Ammon's horn (tissue), 1 donor: ENCODE results near the gene UMPS.
A peak's percentile ranks its signal among the peaks of the same experiment; 100 is the strongest.

Experiments
- DNase-seq: peaks from one replicate; pipeline ENCODE4 v3.0.0-alpha.2; 2016; ENCODE audit warnings: low spot score

Gene UMPS

DNA sequence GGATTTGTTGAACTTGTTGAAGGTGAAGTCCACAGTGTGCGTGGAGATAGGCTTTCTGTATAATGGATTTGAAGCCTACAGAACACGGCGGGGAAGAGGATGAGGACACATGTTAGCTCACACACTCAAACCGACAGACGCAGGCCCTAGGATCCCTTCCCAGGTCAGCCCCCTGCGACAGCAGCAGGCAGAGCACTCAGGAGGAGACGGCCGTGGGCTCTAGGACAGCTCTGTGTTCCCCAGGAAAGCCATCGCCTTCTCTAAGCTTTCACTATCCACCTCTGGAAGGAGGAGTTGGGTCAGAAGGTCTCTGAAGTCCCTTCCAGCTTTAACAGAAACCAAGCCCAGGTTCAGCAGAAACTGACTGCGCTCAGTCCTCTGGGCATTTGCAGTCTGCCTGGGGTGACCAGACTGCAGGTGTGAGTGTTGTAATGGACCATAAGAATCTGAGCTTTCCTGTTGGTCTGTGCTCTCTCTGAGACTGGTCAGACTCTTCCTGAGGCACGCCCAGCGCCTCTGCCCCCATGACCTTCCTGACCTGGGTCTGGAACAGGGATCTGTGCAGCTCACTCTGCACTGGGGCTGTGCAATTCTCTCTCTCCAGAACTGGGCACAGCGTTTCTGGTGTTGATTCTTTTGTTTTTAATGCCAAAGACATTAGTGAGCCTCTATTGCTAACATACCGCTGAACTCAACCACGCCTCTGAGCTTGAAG is 33.5 kb downstream of the UMPS start:
- no peak for DNase-seq

DNA sequence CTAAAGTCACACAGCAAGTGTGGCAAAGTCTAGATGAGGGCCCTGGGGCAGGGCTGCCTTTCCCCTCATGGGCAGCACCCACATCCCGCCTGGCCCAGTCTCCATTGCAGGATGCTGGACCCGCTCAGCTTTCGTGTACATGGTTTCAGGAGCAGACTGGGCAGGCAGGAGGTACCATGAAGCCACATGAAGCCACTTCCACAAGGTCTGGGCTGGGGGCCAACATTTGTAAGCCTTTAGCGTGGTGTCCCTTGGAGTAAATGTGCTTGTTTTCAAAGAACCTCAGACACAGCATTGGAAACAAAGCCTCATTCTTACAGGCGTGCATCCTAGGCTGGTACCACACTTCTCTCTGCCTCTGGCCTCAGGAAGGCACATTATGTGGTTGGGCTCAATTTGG is 34.5 kb downstream of the UMPS start:
- DNase-seq = peak; percentile 65

DNA sequence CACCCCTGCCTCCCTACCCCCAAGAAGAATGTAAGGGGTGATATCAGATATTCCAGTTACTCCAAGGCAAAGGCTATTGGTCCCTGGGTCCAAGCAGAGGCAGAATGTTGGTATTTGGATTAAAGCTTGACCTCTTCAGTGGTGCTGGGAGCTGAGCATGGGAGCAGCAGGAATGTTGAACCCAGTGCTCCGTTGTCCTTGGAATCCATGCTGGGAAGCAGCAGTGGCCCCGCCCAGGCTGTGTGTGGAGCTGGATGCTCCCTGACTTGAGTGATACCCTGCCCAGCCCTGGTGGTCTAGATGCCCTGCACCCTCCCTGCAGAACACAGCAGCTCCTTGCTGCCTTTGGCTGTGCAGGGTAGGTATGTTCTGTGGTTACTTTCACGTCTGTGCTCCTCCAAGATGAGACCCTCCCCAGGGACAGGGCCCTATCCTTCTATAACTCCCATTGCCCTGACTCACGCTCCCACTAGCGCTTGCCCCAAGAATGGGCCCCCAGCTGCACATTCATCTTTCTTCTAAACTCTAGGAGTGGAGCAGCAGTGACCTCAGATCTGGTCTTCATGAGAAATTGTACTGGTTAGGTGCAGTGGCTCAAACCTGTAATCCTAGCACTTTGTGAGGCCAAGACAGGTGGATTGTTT is 35.1 kb downstream of the UMPS start:
- DNase-seq = no peak

DNA sequence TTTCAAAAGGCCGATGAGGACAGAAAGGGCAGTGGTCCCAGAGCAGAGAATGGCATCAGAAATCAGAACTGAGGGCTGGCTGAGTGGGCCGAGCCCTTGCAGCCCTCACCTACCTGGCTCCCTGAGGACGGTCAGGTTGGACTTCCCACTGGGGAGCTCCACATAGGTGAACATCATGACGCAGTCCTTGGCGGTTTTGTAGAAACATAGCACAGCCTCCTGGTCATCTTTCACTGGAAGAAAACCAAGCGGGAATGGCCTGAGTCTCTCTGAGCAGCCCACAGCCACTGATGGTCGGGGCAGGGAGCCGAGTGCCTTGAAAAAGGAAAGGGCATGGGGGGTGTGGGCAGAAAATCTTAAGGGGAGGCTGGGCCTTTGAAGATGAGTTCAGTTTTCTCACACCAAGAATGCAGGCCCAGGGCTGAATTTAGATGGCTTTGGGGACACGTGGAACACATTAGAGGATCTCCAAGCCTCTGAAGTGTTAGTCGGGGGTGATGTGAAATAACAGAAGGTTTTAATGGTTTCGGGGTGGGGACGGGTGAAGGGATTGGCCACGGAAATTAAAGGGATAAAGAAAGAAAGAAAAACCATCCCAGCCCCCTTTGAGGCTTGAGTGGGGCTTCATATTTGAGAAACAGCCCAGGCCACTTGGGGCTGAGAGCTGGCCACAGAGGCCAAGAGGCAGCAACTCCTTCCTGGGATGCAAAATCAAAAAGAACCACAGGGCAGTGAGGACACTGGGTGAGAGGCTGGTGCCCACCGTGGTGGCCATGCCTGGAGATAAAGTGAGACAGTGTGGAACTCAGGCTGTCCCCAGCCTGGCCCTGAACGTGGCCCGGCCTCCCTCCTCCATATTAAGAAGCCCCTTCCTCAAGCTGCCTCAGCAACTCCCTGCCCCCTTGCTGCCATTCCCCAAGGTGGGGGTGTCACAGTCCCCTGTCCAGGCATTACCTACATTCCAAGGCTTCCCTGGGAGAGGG is 36.2 kb downstream of the UMPS start:
- no peak for DNase-seq

DNA sequence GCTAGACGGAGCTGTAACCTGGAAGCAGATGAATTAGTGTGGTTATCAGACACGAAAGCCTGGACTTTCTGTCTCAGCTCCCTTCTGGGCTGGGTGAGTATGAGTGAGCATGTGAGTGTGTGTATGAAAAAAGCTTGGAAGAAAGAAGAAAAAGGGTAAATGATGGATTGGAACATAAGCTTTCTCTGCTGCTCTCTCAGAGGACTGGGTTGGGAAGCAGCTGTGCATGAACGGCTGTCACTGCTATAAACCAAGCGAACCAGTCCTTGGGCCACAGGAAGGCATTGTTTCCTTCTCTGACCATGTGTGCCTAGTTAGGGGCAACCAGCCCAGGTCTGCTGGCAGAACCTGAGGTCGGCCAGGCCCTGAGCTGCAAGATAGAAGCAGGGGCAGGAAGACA is 37.0 kb downstream of the UMPS start:
- DNase-seq = no peak

DNA sequence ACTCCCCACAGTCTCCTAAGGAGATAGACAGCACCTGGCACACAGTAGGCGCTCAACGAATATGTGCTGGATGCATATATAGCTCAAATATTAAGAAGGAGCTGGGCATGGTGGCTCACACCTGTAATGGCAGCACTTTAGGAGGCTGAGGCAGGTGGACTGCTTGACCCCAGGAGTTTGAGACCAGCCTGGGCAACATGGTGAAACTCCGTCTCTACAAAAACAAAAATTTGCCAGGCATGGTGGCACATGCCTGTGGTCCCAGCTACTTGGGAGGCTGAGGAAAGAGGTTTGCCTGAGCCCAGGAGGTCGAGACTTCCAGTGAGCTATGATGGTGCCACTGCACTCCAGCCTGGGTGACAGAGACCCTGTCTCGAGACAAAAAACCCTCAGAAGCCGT is 37.4 kb downstream of the UMPS start:
- no peak for DNase-seq

DNA sequence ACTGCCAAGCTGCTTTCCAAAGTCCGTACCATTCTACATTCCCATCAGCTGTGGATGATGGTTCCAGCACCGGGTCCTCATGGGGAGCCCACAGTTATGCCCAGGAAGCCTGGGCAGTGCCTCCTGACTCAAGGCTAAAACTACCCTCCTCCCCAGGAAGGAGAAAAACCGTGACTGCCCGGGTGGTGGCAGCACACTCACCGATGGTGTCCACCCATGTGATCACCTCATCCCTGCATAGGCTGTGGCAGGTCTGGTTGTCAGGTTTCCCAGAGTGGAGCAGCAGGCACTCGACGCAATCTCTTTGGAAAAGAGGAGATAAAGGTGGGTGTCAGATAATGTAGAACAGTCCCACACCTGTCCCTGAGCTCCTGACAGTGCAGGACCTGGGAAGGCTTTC is 38.6 kb downstream of the UMPS start:
- DNase-seq = no peak

DNA sequence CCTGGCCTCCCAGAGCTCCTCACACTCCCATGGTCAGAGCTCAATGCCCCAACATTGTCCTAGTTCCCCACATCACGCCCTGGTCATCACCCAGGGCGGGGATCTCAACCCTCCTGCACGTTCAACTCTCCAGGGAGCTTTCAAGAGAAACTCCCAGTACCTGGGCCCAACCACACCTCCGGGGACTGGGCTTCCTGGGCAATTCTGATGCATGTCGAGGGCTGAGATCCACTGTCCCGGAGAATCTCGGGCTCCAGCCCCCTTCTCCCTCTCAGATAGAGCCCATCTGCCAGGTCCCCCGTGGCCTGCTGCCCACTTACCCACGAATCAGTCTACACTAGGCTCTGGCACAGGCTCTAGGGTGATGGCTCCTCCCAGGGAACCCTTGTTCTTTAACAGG is 39.2 kb downstream of the UMPS start:
- no peak for DNase-seq

DNA sequence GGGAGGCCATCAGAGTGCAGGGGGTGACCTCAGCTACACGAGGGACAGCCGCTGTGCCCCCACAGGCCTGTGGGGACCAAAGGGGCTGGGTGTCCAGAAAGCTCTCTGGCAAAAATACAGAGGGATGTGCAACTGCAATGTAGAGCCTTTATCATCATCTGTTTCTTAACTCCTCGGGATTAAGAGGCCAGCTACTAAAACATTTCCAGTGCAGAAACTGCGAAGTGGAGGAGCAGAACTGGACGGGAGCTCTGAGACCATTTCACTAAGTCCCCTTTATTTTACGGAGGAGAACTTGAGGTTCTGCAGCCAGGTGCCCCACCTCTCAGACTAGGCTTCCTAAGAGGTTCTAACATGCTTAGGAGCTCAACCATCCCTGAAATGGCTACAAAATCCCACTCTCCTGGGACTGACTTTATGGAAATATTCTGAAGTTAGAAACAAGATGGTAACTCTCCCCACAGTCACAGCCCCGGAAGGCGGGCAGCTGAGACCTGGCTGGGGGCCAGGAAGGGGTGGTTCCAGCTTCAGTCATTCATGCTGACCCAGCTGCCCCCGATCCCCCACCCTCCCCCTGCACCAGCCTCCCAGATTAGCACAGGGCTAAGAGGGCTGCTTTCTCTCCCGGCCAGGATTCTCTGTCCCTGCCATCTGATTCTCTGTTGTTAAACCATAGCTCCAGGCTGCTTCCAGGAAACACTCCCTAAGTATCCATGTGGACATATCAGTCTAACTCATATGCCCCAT is 40.3 kb downstream of the UMPS start:
- no peak for DNase-seq

DNA sequence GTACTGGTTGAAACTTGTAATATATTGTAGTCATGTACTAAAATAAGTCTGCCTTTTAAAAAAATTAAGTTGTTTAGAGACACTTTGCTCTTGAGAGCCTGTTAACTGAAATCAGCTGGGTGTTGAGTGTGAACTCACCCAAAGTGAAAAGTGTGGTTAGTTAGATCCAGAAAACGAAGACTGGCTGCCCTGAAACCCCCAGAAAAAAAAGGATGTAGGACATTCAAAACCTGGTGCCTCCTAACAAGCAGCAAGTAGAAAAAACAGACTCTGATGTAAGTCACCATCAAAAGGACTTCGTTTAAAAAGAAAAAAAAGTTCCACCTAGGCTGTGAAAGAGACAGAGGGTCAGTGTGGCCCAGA is 40.8 kb downstream of the UMPS start:
- DNase-seq = no peak

DNA sequence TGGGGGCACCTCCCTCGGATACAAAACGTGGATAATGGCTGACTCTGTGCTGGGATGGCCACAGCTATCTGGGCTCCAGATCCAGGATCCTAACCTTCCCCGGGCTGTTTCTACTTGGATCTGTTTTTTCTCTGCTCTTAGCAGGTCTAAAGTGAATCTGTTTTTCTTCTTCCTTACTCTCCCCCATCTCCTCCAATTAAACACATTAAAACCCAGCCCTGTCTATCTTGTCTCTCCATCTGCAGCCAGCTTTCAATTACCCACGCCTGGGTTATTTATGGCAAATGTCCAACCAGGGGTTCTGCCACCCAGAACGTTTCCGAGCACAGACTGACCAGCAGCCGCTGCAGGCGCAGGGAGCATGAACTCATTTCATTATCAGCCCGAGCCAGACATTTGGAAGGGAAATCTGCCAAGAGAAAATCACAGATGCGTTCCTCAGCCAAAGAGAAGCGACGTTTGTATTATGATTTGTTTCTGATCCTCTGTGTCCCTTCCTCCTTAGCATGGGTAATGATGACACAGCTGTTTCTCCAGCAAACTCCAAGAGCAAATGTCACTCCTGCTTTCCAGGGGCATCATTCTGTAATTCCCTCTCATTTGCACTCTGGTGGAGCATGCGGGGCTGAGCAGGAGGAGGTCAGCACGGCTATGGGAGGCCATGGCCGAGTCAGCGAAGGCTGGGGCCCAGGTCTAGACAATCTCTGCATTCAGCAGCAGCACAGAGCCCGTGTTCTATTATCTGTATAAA is 42.0 kb downstream of the UMPS start:
- peak; percentile 86 for DNase-seq

DNA sequence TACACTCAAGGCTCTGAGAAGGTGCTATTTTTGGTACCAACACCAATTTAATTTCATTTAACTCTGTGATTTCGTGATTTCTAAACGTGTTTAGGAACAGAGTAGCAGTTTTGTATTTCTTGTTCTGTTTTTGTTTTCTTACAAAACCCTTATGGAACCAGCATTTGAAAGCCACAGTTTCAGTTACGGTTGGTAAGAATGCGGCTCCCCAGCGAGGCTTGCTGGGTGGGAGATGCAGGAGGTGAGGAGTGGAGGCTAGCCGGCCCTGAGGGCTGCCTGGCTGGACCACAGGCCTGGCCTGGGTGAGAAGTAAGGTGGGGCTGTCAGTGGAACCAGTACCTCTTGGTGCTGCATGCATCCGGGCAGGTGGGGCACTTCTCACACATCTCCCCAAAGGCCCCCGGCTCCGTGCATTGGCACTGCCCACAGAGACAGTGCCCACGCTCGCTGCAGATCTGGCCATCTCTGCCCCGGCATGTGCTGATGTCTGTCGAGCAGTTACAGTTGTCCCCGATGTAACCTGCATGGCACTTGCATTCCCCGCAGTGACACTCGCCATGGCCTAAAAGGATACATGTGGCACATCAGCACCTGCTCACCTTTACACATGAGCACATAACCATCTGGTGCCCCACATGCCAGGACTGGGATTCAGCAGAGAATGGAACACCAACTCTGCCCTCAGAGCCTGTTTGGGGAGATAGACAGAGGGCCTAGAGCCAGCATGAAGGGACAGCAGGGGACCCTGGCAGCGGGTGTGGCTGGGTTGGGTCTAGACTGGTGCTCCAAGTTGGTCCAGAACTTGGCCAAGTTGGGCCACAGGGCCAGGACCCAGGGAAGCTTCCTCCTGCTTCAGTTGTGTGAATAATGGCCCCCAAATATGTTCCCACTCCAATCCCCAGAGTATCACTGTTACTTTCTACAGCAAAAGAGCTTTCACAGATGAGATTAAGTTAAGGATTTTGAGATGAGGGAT is 43.4 kb downstream of the UMPS start:
- no peak for DNase-seq

DNA sequence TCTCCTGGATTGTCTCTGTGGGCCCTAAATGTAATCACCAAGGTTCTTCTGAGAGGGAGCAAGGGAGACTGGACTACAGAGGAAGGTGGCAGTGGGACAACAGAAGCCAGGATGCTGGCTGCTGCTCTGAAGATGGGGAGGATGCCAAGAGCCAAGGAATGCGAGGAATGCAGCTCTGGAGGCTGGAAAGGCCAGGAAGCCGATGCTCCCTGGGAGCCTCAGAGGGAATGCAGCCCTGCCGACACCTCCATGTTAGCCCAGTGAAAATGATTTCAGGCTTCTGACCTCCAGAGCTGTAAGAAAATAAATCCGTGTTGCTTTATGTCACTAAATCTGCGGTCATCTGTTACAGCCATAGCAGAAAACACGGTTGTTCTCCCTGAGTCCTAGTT is 44.1 kb downstream of the UMPS start:
- no peak for DNase-seq

DNA sequence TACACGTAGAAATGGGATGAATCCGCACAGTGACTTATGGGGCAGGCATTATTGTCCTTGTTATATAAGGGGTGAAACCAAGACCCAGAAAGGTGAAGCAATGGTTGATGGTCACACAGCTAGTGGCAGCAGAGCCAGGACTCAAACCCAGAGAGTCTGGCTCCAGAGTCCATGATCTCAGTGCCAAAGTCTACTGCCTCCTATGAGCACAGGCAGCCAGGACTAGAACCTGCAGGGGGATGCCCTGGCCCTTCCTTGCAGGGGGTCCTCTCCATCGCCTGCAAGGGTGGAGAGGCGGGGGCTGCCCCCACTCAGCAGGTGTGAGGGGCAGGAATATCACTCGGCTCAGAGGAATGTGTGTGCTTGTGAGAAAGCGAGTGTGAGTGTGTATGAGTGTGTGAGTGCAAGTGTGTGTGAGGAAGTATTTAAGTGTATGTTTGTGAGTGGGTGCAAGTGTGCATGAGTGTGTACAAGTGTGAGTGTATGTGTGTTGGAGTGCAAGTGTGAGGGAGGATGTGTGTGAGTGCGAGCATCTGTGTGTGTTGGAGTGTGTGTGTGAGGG is 44.7 kb downstream of the UMPS start:
- DNase-seq = no peak

DNA sequence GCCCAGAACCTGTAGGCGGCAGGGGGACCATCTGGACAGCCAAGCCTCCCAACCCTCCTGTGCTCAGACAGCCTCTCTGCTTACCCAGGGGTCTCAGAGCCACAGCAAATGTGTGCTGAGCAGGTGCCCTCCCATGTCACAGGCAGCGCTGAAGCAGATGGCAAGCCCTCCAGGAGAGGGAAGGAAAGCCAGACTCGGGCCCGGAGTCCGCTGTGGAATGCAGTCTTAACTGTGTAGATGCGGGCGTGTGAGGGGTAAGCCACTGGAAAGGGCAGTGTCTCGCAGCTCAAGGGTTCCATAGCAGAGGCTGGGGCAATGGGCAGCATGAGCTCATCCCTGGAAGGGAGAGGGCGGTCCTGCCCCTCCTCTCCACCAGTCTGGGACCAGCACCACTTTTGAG is 45.6 kb downstream of the UMPS start:
- DNase-seq = no peak

DNA sequence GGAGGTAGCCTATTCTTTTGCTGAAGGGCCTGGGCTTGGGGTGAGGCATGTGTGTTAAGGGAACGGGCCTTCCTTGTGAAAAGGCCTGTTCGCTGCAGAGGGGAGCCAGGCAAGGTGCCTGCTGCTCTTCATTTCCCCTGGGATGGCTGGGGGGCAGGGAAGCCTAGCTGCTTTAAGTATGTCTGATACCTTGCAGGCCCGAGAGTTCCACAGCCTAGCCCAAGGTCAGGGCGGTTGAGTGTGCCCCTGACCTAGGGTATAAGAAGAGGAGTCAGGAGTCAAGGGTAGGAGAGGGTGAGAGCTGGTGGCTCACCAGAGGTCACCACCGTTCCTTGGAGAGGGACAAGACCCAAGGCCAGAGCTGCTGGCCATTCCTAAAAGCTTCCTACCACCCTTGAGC is 46.6 kb downstream of the UMPS start:
- DNase-seq = no peak

DNA sequence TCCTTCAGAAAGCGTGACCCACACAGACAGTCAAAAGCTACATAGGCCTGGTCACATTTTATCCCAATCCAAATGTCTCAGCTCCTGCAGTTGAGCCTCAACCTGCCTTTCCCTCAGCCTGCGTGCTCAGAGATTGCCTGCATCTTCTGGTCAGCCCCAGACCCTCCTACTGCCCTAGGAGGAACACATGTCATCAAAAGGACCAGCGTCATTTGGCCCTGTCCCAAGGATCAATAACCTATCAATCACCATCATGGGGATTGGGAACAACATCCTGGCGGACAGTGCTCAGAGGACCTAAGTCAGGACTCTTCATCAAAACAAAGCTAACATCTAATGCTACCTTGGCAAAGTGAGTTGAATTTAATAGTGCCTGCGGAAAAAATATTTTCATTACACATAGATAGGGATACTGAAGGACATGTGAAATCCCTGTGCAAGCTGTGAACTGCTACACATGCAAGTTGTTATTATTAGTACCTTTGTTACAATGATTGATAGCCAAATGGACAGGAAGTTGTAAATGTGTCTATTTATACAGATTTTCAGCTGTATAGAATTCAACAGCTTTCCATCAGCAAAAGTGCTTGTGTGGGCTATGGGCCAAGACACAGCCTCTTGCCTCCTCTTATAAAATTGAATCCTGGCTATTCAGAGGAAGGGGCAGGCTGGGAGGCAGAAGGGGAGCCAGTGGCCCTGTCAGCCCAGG is 47.7 kb downstream of the UMPS start:
- DNase-seq = no peak

DNA sequence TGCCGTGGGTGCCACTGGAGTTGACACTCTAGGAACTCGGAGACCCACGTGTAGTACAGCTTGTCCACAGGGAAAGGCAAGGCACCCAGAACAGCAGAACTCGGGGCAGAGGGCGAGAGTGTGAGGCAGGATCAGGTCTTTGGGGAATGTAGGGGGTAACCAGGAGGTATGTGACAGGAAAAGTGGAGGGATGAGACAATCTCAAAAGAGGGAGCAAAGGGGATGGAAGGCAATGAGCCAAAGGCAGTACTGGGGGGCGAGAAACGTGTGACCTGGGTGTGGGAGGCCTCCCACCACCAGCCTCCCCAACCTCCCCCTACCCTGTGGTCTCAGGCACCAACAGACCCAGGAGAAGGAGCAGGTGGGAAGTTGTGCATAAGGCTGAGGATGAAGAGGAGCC is 48.9 kb downstream of the UMPS start:
- no peak for DNase-seq

DNA sequence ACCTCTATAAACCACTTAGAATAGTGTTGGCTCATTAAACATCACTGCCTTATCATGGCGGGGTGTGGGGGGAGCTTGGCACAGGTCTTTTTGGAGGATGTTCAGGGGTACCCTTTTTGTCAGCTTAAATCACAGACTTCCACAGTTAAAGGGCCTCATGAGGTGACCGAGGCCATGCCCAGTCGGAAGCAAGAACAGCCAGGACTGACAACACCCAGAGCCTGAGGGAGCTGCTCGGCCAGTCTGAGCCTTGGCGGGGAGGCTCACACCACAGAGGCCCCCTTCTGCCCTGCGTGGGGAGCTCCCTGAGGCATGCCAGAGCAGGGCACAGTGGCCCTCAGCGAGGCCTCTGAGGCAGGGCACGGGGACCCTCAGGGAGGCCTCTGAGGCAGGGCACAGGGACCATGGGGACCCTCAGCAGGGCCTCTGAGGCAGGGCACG is 49.5 kb downstream of the UMPS start:
- no peak for DNase-seq
